LHCN-M2 (cell line): ENCODE data around the gene PCDHGA10. TPM values are rescaled to one million over a fixed set of nuclear protein-coding genes. Genes with fewer than 3 reads are reported as not detected.
"Not testable (repeated sequence)": the region's sequence is repeated elsewhere in the genome, so short reads cannot be mapped to it uniquely, and the experiment has no call there.

Experiments used
- DNase-seq: peaks from one replicate; pipeline ENCODE4 v3.0.0-alpha.2; 2012; ENCODE audit warnings: low read depth
- total RNA-seq: library from RNA; depleted of rRNA; stranded (reverse); fragments of >200 nt; gene quantifications from 2 replicates; pipeline ENCODE4 v1.2.3, GENCODE V29; 2014; rRNA removed

PCDHGA10 gene
- total RNA-seq, 1 experiment from 2014 or later = 21.4 TPM

DNA sequence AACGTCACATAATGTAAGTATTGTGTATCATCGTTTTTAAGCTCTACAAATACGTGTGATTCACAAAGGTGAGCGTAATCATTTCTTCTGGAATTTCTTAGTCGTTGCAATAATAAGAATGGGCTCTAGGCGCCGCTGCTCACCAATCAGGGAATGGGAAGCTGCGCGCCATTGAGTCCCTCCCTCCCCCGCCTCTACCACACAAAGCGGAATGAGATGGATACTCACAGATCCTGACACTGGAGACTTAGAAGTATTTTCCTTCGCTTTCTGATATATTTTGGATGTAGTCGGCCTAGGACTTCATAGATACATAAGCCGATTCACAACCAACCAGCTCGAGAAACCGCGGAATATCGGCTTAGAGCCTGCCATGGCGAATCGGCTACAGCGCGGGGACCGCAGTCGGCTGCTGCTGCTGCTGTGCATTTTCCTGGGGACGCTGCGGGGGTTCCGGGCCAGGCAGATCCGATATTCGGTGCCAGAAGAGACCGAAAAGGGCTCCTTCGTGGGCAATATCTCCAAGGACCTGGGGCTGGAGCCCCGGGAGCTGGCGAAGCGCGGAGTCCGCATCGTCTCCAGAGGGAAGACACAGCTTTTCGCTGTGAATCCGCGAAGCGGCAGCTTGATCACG lies 8.2 kb downstream of the PCDHGA10 start, which contains the start of gene PCDHGA11:
TSS of gene PCDHGA11 (plus strand) at position 197 of the 634 bp plus-strand sequence. CDS start at position 374, 177 bp downstream.
- no peak for DNase-seq

DNA sequence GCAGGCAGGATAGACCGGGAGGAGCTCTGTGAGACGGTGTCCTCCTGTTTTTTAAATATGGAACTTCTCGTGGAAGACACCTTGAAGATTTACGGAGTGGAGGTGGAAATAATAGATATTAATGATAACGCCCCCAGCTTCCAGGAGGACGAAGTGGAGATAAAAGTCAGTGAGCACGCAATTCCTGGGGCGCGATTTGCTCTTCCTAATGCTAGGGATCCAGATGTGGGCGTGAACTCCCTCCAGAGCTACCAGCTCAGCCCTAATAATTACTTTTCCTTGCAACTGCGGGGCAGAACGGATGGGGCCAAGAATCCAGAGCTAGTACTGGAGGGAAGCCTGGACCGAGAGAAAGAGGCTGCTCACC lies 8.7 kb downstream of the PCDHGA10 start:
- DNase-seq = no peak

DNA sequence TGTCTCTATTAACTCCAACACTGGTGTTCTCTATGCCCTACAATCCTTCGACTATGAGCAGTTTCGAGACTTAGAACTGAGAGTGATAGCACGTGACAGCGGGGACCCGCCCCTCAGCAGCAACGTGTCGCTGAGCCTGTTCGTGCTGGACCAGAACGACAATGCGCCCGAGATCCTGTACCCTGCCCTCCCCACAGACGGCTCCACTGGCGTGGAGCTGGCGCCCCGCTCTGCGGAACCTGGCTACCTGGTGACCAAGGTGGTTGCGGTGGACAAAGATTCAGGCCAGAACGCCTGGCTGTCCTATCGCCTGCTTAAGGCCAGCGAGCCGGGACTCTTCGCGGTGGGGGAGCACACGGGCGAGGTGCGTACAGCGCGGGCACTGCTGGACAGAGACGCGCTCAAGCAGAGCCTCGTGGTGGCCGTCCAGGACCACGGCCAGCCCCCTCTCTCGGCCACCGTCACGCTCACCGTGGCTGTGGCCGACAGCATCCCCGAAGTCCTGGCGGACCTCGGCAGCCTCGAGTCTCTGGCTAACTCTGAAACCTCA lies 10.0 kb downstream of the PCDHGA10 start:
- no peak for DNase-seq

DNA sequence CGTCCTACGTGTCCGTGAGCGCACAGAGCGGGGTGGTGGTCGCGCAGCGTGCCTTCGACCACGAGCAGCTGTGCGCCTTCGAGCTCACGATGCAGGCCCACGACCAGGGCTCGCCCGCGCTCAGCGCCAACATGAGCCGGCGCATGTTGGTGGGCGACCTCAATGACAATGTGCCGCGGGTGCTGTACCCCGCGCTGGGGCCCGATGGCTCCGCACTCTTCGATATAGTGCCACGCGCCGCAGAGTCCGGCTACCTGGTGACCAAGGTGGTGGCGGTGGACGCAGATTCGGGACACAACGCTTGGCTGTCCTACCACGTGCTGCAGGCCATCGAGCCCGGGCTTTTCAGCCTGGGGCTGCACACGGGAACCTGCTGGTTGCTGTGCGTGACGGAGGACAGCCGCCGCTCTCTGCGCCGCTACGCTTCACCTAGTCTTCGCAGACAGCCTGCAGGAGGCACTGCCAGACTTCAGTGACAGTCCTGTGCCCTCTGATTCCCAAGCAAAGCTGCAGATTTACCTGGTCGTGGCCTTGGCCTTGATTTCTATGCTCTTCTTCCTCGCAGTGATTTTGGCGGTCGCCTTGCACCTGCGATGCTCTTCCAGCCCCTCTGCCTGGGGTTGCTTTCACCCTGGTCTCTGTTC lies 15.1 kb downstream of the PCDHGA10 start:
- DNase-seq = no peak

DNA sequence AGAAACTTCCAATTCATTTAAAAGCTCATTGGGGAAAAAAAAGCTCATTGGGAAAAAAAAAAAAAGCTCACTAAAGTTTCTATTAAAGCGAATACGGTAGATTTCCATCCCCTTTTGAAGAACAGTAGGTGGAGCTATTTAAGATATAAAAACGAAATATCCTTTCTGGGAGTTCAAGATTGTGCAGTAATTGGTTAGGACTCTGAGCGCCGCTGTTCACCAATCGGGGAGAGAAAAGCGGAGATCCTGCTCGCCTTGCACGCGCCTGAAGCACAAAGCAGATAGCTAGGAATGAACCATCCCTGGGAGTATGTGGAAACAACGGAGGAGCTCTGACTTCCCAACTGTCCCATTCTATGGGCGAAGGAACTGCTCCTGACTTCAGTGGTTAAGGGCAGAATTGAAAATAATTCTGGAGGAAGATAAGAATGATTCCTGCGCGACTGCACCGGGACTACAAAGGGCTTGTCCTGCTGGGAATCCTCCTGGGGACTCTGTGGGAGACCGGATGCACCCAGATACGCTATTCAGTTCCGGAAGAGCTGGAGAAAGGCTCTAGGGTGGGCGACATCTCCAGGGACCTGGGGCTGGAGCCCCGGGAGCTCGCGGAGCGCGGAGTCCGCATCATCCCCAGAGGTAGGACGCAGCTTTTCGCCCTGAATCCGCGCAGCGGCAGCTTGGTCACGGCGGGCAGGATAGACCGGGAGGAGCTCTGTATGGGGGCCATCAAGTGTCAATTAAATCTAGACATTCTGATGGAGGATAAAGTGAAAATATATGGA lies 17.7 kb downstream of the PCDHGA10 start, which contains the start of gene PCDHGA12:
TSS of gene PCDHGA12 (plus strand) at position 176 of the 782 bp plus-strand sequence. CDS start at position 429, 253 bp downstream.
- DNase-seq = peak; percentile 83

DNA sequence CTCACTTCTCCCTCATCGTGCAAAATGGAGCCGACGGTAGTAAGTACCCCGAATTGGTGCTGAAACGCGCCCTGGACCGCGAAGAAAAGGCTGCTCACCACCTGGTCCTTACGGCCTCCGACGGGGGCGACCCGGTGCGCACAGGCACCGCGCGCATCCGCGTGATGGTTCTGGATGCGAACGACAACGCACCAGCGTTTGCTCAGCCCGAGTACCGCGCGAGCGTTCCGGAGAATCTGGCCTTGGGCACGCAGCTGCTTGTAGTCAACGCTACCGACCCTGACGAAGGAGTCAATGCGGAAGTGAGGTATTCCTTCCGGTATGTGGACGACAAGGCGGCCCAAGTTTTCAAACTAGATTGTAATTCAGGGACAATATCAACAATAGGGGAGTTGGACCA lies 18.5 kb downstream of the PCDHGA10 start:
- no peak for DNase-seq

DNA sequence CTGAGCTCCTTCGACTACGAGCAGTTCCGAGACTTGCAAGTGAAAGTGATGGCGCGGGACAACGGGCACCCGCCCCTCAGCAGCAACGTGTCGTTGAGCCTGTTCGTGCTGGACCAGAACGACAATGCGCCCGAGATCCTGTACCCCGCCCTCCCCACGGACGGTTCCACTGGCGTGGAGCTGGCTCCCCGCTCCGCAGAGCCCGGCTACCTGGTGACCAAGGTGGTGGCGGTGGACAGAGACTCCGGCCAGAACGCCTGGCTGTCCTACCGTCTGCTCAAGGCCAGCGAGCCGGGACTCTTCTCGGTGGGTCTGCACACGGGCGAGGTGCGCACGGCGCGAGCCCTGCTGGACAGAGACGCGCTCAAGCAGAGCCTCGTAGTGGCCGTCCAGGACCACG lies 19.5 kb downstream of the PCDHGA10 start:
- not testable (repeated sequence) for DNase-seq

DNA sequence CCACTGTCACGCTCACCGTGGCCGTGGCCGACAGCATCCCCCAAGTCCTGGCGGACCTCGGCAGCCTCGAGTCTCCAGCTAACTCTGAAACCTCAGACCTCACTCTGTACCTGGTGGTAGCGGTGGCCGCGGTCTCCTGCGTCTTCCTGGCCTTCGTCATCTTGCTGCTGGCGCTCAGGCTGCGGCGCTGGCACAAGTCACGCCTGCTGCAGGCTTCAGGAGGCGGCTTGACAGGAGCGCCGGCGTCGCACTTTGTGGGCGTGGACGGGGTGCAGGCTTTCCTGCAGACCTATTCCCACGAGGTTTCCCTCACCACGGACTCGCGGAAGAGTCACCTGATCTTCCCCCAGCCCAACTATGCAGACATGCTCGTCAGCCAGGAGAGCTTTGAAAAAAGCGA lies 19.9 kb downstream of the PCDHGA10 start:
- DNase-seq = not testable (repeated sequence)

DNA sequence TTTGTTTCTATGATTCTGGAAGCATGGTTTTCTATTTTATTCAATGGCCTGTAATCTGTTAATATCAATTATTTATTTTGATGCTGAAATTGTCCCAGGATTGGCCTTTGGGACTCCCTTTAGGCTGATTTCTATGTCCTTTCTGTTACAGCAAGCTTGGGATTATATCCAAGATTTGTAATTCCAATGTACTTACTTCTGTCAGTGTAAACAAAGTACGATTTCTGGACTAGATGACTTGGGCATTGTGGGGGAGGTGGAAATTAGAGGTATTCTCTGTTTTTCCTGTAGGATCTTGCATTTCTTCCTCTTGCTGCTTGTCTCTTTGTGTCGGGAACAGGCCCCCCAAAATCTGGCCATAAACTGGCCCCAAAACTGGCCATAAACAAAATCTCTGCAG lies 21.2 kb downstream of the PCDHGA10 start:
- no peak for DNase-seq

DNA sequence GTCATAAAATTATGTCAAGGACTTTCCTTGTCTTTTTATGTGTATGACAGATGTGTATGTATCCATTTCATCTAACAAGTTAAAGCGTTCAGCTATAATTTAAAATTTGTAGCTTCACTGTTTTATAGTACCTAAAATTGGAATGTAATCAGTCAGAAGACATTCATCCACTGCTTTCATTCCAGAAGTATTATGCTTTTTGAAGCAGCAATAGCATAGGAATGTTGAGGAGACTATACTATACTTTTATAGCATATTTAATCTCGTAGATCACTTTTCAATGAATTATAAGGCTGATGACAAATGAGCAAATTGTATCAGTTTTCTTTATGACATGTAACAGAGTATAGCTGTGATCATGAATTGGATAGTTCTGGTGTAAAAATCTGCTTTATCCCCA lies 24.4 kb downstream of the PCDHGA10 start:
- DNase-seq = no peak

DNA sequence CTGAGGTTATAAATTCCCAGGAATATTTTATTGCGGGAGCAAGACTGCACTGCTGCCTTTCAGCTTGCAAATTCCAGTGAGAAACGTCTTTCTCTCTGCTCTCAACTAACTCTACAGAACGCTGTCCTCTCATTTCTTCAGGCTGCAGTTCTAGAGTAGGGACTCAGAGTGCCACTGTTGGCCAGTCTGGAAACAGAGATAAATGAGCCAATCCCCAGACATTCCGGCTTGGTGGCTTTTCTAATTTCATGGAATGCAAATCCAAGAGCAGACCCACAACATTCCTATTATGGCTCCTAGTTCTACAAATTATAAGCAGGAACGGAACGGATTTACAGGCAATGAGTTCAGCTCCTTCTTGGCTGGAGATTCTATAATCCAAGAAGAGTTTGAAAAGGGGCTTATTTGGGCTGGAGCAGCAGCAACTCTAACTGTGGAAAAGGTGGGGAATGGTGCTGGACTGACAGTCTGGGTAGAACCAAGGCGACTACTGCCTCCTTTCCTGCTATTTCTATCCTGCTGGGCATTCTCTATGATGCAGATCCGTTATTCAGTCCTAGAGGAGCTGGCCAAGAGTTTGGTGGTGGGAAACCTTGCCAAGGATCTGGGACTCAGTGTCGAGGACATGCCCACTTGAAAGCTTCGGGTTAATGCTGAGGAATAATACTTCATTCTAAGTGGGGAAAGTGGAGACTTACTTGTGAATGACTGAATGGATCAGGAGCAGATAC lies 26.8 kb downstream of the PCDHGA10 start:
- no peak for DNase-seq

DNA sequence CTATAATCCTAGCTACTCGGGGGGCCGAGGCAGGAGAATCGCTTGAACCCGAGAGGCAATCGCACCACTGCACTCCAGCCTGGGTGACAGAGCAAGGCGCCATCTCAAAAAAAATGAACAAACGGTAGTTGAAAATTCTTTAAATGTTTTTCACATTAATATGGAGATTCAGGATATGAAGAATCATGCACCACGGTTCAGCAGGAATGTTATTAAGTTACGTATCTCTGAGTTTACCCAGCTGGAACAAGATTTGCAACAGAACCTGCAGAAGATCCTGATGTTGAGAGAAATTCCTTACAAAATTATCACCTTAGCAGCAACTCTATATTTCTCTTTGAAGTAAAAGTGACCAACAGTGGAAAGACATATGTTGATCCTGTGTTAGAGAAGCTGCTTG lies 27.6 kb downstream of the PCDHGA10 start:
- no peak for DNase-seq

DNA sequence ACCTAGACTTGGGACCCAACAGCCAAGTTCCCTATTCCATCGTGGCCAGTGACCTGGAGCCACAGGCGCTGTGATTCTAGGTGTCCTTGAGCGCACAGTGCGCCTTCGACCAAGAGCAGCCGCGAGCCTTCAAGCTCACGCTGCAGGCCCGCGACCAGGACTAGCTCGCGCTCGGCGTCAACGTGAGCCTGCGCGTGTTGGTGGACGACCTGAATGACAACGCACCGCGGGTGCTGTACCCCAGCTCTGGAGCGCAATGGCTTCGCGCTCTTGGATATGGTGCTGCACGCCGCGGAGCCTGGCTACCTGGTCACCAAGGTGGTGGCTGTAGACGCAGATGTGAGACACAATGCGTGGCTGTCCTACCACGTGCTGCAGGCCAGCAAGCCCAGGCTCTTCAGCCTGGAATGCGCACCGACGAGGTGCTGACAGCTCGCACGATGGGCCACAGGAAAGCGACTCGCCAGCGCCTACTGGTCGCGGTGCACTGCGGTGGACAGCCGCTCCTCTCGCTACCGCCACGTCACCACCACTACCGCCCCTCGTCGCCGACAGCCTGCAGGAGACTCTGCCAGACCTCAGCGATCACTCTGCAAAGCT lies 28.9 kb downstream of the PCDHGA10 start:
- no peak for DNase-seq

DNA sequence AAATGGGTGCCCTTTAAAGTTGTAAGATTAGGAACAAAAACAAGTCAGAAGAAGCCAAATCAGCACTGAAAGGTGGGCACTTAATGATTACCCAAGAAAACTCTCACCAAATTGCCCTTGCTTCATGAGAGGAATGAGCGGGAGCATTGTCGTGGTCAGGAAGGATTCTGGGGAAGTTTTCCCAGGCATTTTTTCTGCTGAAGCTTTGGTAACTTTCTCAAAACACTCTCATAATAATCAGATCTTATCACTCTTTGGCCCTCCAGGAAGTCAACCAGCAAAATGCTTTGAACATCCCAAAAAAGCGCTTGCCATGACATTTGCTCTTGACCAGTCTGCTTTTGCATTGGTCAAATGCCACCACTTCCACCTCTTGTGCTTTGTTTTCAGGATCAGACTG lies 52.6 kb downstream of the PCDHGA10 start:
- no peak for DNase-seq

Other genes with a start within 250 kb of the PCDHGA10 start
- 2.0 and 3.4 TPM in 2 replicates for gene PCDHB7, start 240.3 kb upstream of the PCDHGA10 start, total RNA-seq
- 9.6 and 12.3 TPM in 2 replicates for gene PCDHB8, start 235.2 kb upstream of the PCDHGA10 start, total RNA-seq
- gene PCDHB16, start 230.6 kb upstream of the PCDHGA10 start, total RNA-seq = 10.4 and 12.2 TPM in 2 replicates
- 2.8 and 3.1 TPM in 2 replicates for gene PCDHB9, start 225.8 kb upstream of the PCDHGA10 start, total RNA-seq
- gene PCDHB10, start 220.6 kb upstream of the PCDHGA10 start, total RNA-seq = 2.4 and 2.8 TPM in 2 replicates
- gene PCDHB11, start 213.4 kb upstream of the PCDHGA10 start, total RNA-seq = 0.77 and 1.5 TPM in 2 replicates
- 3.1 and 3.6 TPM in 2 replicates for gene PCDHB12, start 204.3 kb upstream of the PCDHGA10 start, total RNA-seq
- gene PCDHB13, start 199.1 kb upstream of the PCDHGA10 start, total RNA-seq = 3.5 and 5.1 TPM in 2 replicates
- 4.3 and 4.9 TPM in 2 replicates for gene PCDHB14, start 189.6 kb upstream of the PCDHGA10 start, total RNA-seq
- 3.8 TPM in 2 replicates for gene PCDHB15, start 167.6 kb upstream of the PCDHGA10 start, total RNA-seq
- 0.17 TPM in 1 of 2 replicates, not detected in the other for gene SLC25A2, start 108.9 kb upstream of the PCDHGA10 start, total RNA-seq
- gene TAF7, start 92.2 kb upstream of the PCDHGA10 start, total RNA-seq = 65.1 and 67.6 TPM in 2 replicates
- gene PCDHGA1, start 82.5 kb upstream of the PCDHGA10 start, total RNA-seq = 5.3 and 7.1 TPM in 2 replicates
- gene PCDHGA2, start 74.2 kb upstream of the PCDHGA10 start, total RNA-seq = 0.90 and 1.1 TPM in 2 replicates
- 0.57 TPM in 1 of 2 replicates, not detected in the other for gene PCDHGA3, start 69.2 kb upstream of the PCDHGA10 start, total RNA-seq
- gene PCDHGB1, start 62.9 kb upstream of the PCDHGA10 start, total RNA-seq = 6.8 and 8.1 TPM in 2 replicates
- gene PCDHGA4, start 58.0 kb upstream of the PCDHGA10 start, total RNA-seq = 3.9 and 4.4 TPM in 2 replicates
- gene PCDHGB2, start 53.0 kb upstream of the PCDHGA10 start, total RNA-seq = 9.0 and 12.5 TPM in 2 replicates
- 0.98 and 1.5 TPM in 2 replicates for gene PCDHGA5, start 48.8 kb upstream of the PCDHGA10 start, total RNA-seq
- 1.4 and 1.6 TPM in 2 replicates for gene PCDHGB3, start 42.7 kb upstream of the PCDHGA10 start, total RNA-seq
- gene PCDHGA6, start 39.1 kb upstream of the PCDHGA10 start, total RNA-seq = 0.77 and 0.98 TPM in 2 replicates
- 0.57 and 0.77 TPM in 2 replicates for gene PCDHGA7, start 30.2 kb upstream of the PCDHGA10 start, total RNA-seq
- 0.69 and 0.71 TPM in 2 replicates for gene PCDHGB4, start 25.3 kb upstream of the PCDHGA10 start, total RNA-seq
- gene PCDHGA8, start 20.4 kb upstream of the PCDHGA10 start, total RNA-seq = 0.26 and 0.75 TPM in 2 replicates
- gene PCDHGB5, start 15.0 kb upstream of the PCDHGA10 start, total RNA-seq = 0.52 and 2.1 TPM in 2 replicates
- gene PCDHGA9, start 10.2 kb upstream of the PCDHGA10 start, total RNA-seq = 0.64 and 0.75 TPM in 2 replicates
- gene PCDHGB6, start 5.0 kb upstream of the PCDHGA10 start, total RNA-seq = 0.32 and 0.40 TPM in 2 replicates
- 0.52 and 0.83 TPM in 2 replicates for gene PCDHGB7, start 4.7 kb downstream of the PCDHGA10 start, total RNA-seq
- gene PCDHGA11, start 8.1 kb downstream of the PCDHGA10 start, total RNA-seq = 0.64 and 0.75 TPM in 2 replicates
- 6.1 and 6.9 TPM in 2 replicates for gene PCDHGA12, start 17.5 kb downstream of the PCDHGA10 start, total RNA-seq
- gene PCDHGC3, start 63.0 kb downstream of the PCDHGA10 start, total RNA-seq = 96.0 and 98.3 TPM in 2 replicates
- gene PCDHGC4, start 72.0 kb downstream of the PCDHGA10 start, total RNA-seq = 0.69 and 0.83 TPM in 2 replicates
- gene PCDHGC5, start 76.1 kb downstream of the PCDHGA10 start, total RNA-seq = 1.7 and 2.0 TPM in 2 replicates
- gene DIAPH1, start 206.0 kb downstream of the PCDHGA10 start, total RNA-seq = 28.2 and 38.9 TPM in 2 replicates
- 58.8 and 65.2 TPM in 2 replicates for gene HDAC3, start 223.9 kb downstream of the PCDHGA10 start, total RNA-seq
- gene RELL2, start 224.0 kb downstream of the PCDHGA10 start, total RNA-seq = 5.2 and 7.0 TPM in 2 replicates
- 10.1 and 12.5 TPM in 2 replicates for gene FCHSD1, start 238.4 kb downstream of the PCDHGA10 start, total RNA-seq